IMR-90 (cell line): Measurements from ENCODE around the gene DNTT. TPM values are rescaled to one million over a fixed set of nuclear protein-coding genes. Genes with fewer than 3 reads are reported as not detected.

Source experiments
- ATAC-seq: fragments of 200-7000 bp; cut with Tn5 transposase; 2 replicates; pipeline ENCODE4 v1.9.1; 2020; ENCODE audit warnings: low read depth, mild to moderate bottlenecking, moderate library complexity
- BruUV-seq: library from RNA; stranded (reverse); fragments of 400-500 nt; replicated peaks from 2 replicates; lab custom pipeline; 2021; lab: Mats Ljungman, UMichigan
- CTCF ChIA-PET: fragments of 300-600 bp; formaldehyde crosslinking; extraction: SDS; loops from one replicate; lab custom pipeline; 2021; ENCODE audit warnings: antibody characterized with exemption; lab: Yijun Ruan, JAX
- POLR2A ChIA-PET: fragments of 300-600 bp; sonication (Branson Sonifier 250); formaldehyde crosslinking; loops from one replicate; lab custom pipeline; 2022; ENCODE audit warnings: antibody characterized with exemption; ENCODE audit not compliant: unreplicated experiment; lab: Charles Lee
- DNase-seq: peaks from one replicate; pipeline ENCODE4 v3.0.0; 2013
- H2AFZ ChIP-seq: replicated peaks from 2 replicates; pipeline ENCODE3; 2013; ENCODE audit warnings: low read length, mild to moderate bottlenecking; ENCODE audit not compliant: poor library complexity
- H2AK5ac ChIP-seq: 2 replicates; pipeline ENCODE4 v1.6.1; 2013; ENCODE audit warnings: low read depth, low read length, inconsistent platforms
- H2AK9ac ChIP-seq: replicated peaks from 2 replicates; pipeline ENCODE3; 2013; ENCODE audit warnings: mild to moderate bottlenecking, low read depth, low read length, moderate library complexity; ENCODE audit not compliant: poor library complexity
- H2BK120ac ChIP-seq: 2 replicates; pipeline ENCODE4 v1.6.1; 2013; ENCODE audit warnings: low read depth, low read length, inconsistent platforms
- H2BK15ac ChIP-seq: 3 replicates; pipeline ENCODE4 v1.6.1; 2013; ENCODE audit warnings: low read depth, low read length, inconsistent platforms
- H2BK20ac ChIP-seq: 2 replicates; pipeline ENCODE4 v1.6.1; 2013; ENCODE audit warnings: low read depth, mild to moderate bottlenecking, inconsistent platforms, low read length, moderate library complexity
- H2BK5ac ChIP-seq: 2 replicates; pipeline ENCODE4 v1.6.1; 2013; ENCODE audit warnings: mild to moderate bottlenecking, low read depth, low read length, inconsistent platforms; ENCODE audit not compliant: poor library complexity, severe bottlenecking
- H3K14ac ChIP-seq: replicated peaks from 2 replicates; pipeline ENCODE4 v1.6.1; 2013; ENCODE audit warnings: low read depth, low read length, inconsistent platforms
- H3K18ac ChIP-seq: 2 replicates; pipeline ENCODE4 v1.6.1; 2013; ENCODE audit warnings: low read depth, low read length, control low read depth
- H3K23ac ChIP-seq: 2 replicates; pipeline ENCODE4 v1.6.1; 2013; ENCODE audit warnings: low read depth, low read length, inconsistent platforms
- H3K27ac ChIP-seq: 2 replicates; pipeline ENCODE4 v1.5.1; 2013; ENCODE audit warnings: mild to moderate bottlenecking, control low read depth, low read length; ENCODE audit not compliant: insufficient read depth
- H3K27me3 ChIP-seq: 2 replicates; pipeline ENCODE4 v1.6.1; 2013; ENCODE audit warnings: low read length; ENCODE audit not compliant: control insufficient read depth, insufficient read depth
- H3K36me3 ChIP-seq: 2 replicates; pipeline ENCODE4 v1.6.1; 2013; ENCODE audit warnings: low read length, mixed read lengths; ENCODE audit not compliant: control insufficient read depth, insufficient read depth
- H3K4ac ChIP-seq: 2 replicates; pipeline ENCODE4 v1.6.1; 2013; ENCODE audit warnings: low read depth, low read length, inconsistent platforms
- H3K4me1 ChIP-seq: 2 replicates; pipeline ENCODE4 v1.6.1; 2013; ENCODE audit warnings: low read length, mixed read lengths; ENCODE audit not compliant: control insufficient read depth, insufficient read depth
- H3K4me2 ChIP-seq: 2 replicates; pipeline ENCODE4 v1.6.1; 2013; ENCODE audit warnings: low read depth, mild to moderate bottlenecking, control low read depth, low read length, moderate library complexity
- H3K4me3 ChIP-seq: 2 replicates; pipeline ENCODE4 v1.5.1; 2013; ENCODE audit warnings: low read depth, mild to moderate bottlenecking, control low read depth, low read length, moderate library complexity; ENCODE audit not compliant: insufficient read depth
- H3K56ac ChIP-seq: 2 replicates; pipeline ENCODE4 v1.6.1; 2013; ENCODE audit warnings: low read length, inconsistent platforms; ENCODE audit not compliant: insufficient read depth; ENCODE audit errors: extremely low read depth
- H3K79me1 ChIP-seq, 2 experiments: 2 replicates each; pipeline ENCODE4 v1.6.1; 2013; ENCODE audit warnings: low read length in 2 of 2, inconsistent platforms in 1 of 2, low read depth in 1 of 2
- H3K9ac ChIP-seq: 2 replicates; pipeline ENCODE4 v1.6.1; 2013; ENCODE audit warnings: low read depth, low read length, control low read depth
- H3K9me1 ChIP-seq: 2 replicates; pipeline ENCODE4 v1.6.1; 2013; ENCODE audit warnings: low read length, inconsistent platforms; ENCODE audit not compliant: insufficient read depth
- H3K9me3 ChIP-seq: 2 replicates; pipeline ENCODE4 v1.6.1; 2013; ENCODE audit warnings: low read length; ENCODE audit not compliant: control insufficient read depth, insufficient read depth
- H4K20me1 ChIP-seq: 2 replicates; pipeline ENCODE4 v1.6.1; 2013; ENCODE audit warnings: low read length, inconsistent platforms; ENCODE audit not compliant: insufficient read depth
- H4K5ac ChIP-seq: 2 replicates; pipeline ENCODE4 v1.6.1; 2013; ENCODE audit warnings: mild to moderate bottlenecking, low read depth, low read length, control low read depth
- H4K8ac ChIP-seq, 2 experiments: 2 replicates each; pipeline ENCODE4 v1.6.1; 2013; ENCODE audit warnings: low read depth in 2 of 2, low read length in 2 of 2, control low read depth in 1 of 2, inconsistent platforms in 1 of 2
- H4K91ac ChIP-seq: 2 replicates; pipeline ENCODE4 v1.6.1; 2013; ENCODE audit warnings: low read depth, low read length, inconsistent platforms; ENCODE audit not compliant: insufficient read depth
- BHLHE40 ChIP-seq: fragments of 150-350 bp; IDR thresholded peaks from 2 replicates; pipeline ENCODE4 v1.6.1; 2016; ENCODE audit warnings: mild to moderate bottlenecking, low read depth, low read length
- CEBPB ChIP-seq: IDR thresholded peaks from 2 replicates; pipeline ENCODE4 v1.6.1; 2012; ENCODE audit warnings: low read depth, low read length, improper control_type of control experiment
- CHD1 ChIP-seq: IDR thresholded peaks from 2 replicates; pipeline ENCODE4 v1.6.1; 2012; ENCODE audit warnings: low read depth, low read length, improper control_type of control experiment
- FOS ChIP-seq: fragments of 150-350 bp; IDR thresholded peaks from 2 replicates; pipeline ENCODE4 v1.6.1; 2016; ENCODE audit warnings: low read depth, low read length
- MAFK ChIP-seq: IDR thresholded peaks from 2 replicates; pipeline ENCODE4 v1.6.1; 2012; ENCODE audit warnings: low read depth, low read length, improper control_type of control experiment
- MAZ ChIP-seq: IDR thresholded peaks from 2 replicates; pipeline ENCODE4 v1.6.1; 2012; ENCODE audit warnings: low read depth, mild to moderate bottlenecking, low read length, improper control_type of control experiment, moderate library complexity, borderline replicate concordance
- MXI1 ChIP-seq: IDR thresholded peaks from 2 replicates; pipeline ENCODE4 v1.6.1; 2012; ENCODE audit warnings: low read depth, mild to moderate bottlenecking, low read length, moderate library complexity, borderline replicate concordance
- NFE2L2 ChIP-seq: fragments of 150-350 bp; IDR thresholded peaks from 2 replicates; pipeline ENCODE4 v1.6.1; 2016; ENCODE audit warnings: low read depth, mild to moderate bottlenecking, low read length
- POLR2A ChIP-seq: IDR thresholded peaks from 2 replicates; pipeline ENCODE4 v1.6.1; 2012; ENCODE audit warnings: mild to moderate bottlenecking, low read depth, low read length
- RAD21 ChIP-seq: IDR thresholded peaks from 2 replicates; pipeline ENCODE4 v1.6.1; 2012; ENCODE audit warnings: low read length, improper control_type of control experiment
- RCOR1 ChIP-seq: IDR thresholded peaks from 2 replicates; pipeline ENCODE4 v1.6.1; 2012; ENCODE audit warnings: mild to moderate bottlenecking, low read length, improper control_type of control experiment; ENCODE audit not compliant: insufficient replicate concordance
- RFX5 ChIP-seq: IDR thresholded peaks from 2 replicates; pipeline ENCODE4 v1.8.0; 2012; ENCODE audit warnings: low read depth, mild to moderate bottlenecking, low read length, moderate library complexity
- SMC3 ChIP-seq: fragments of 150-350 bp; IDR thresholded peaks from 2 replicates; pipeline ENCODE4 v1.6.1; 2016; ENCODE audit warnings: low read depth, mild to moderate bottlenecking, antibody characterized with exemption, low read length, moderate library complexity
- WGBS, 2 experiments: methylation state at CpG; one replicate each; pipeline versions ENCODE4 v1.1.5 to v1.1.7; 2013; ENCODE audit warnings: missing lambda C conversion rate in 2 of 2; ENCODE audit not compliant: insufficient read length in 1 of 2; ENCODE audit errors: extremely low coverage in 2 of 2; 5-methylcytosine and 5-hydroxymethylcytosine counted together
- dilution Hi-C: fragments of 300-500 bp; cut with HindIII; formaldehyde crosslinking; loops from one replicate; pipeline ENCODE4 v1.14.3; 2018; ENCODE audit warnings: low sequenced_read_pairs; ENCODE audit not compliant: unreplicated experiment
- in situ Hi-C: fragments of 300-500 bp; cut with MboI; formaldehyde crosslinking; loops from 3 replicates; pipeline ENCODE4 v1.14.3; 2019; ENCODE audit warnings: low sequenced_read_pairs, inconsistent platforms, mixed read lengths
- intact Hi-C: fragments of 100-400 bp; cut with micrococcal nuclease; formaldehyde crosslinking; loops from 2 replicates; pipeline ENCODE4 v1.10.0; 2022
- polyA plus RNA-seq, 3 experiments: library from polyadenylated mRNA; depleted of rRNA; stranded (reverse); fragments of >200 nt; gene quantifications; 2 replicates each; pipeline ENCODE4 v1.2.3, GENCODE V29; 2012; ENCODE audit warnings: low replicate concordance in 1 of 3
- total RNA-seq: library from RNA; depleted of rRNA; stranded (reverse); fragments of >200 nt; gene quantifications from 2 replicates; pipeline ENCODE4 v1.2.3, GENCODE V29; 2012
- TF ChIP-seq, protein P1 (sequence below): conservative IDR thresholded peaks from 2 replicates; pipeline ENCODE4 v1.5.1; 2012; ENCODE audit warnings: mild to moderate bottlenecking, low read depth, low read length, improper control_type of control experiment
- TF ChIP-seq, protein P2 (sequence below): fragments of 150-350 bp; IDR thresholded peaks from 2 replicates; pipeline ENCODE4 v1.6.1; 2017; ENCODE audit warnings: mild to moderate bottlenecking, antibody characterized with exemption, low read length, low read depth
- TF ChIP-seq, protein P3 (sequence below): fragments of 150-350 bp; IDR thresholded peaks from 2 replicates; pipeline ENCODE4 v1.6.1; 2016; ENCODE audit warnings: low read depth, mild to moderate bottlenecking, low read length, moderate library complexity, borderline replicate concordance

Gene DNTT
- total and polyA plus RNA-seq, 2 of the 4 experiments (the other 2 are of a cell fraction), result not detected

DNA sequence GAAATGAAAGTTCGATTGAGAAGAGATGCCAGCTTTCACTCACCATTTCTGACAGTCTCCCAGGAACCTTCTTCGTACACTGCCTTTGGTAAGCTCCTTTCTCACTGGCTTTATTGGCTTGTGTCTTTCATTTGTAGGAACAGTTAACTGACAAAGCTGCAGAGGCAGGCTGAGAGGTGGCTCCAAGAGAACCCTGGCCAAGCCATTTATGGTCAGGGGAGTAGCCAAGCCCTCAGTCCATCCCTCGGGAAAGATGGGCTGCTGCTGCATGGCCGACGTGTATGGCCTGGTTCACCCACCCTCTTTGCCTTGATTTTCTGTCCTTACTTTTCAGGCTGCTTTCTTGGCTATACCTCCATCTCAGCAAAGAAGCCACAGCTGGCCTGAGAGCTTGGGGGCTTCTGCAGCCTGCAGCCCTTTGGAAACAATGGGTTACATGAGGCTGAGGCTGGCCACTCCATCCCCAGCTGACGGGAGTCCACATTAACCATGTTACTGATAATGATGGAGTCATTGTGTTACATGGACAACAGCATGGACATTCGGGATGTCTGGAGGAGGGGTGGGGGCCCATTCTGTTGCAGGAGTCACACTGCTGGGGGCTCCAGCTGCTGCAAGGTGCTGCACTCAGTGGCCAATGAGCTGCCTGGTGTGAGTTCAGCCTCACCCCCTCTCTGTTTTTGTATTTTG is 54.8 kb downstream of the DNTT start, which contains the start of gene OPALIN:
Gene OPALIN (minus strand): TSS at position 152 of the 690 bp plus-strand sequence. CDS start 106 bp downstream, at position 46.
- Histone ChIP-seq H3K4me2 (no peak within 1 kb of the TSS), H4K91ac (no peak within 1 kb of the TSS), H3K27ac (no peak within 1 kb of the TSS), H4K8ac (no peak within 1 kb of the TSS), H3K27me3 (peaks cover 1% of the 10 kb centered on the region), H3K4ac (no peak within 1 kb of the TSS), H3K4me1 (no peaks in the 10 kb centered on the region), H3K4me3 (no peak within 1 kb of the TSS), H2AK5ac (no peak within 1 kb of the TSS), H2AFZ (no peak within 1 kb of the TSS), H3K14ac (no peak within 1 kb of the TSS), H2BK15ac (no peak within 1 kb of the TSS), H4K5ac (no peak within 1 kb of the TSS), H4K20me1 (no peaks in the 10 kb centered on the region), H3K9ac (no peak within 1 kb of the TSS), H3K56ac (no peak within 1 kb of the TSS), H3K9me3 (no peaks in the 10 kb centered on the region), H2AK9ac (no peak within 1 kb of the TSS), H3K23ac (no peak within 1 kb of the TSS), H2BK120ac (no peak within 1 kb of the TSS), H2BK20ac (no peak within 1 kb of the TSS), H2BK5ac (no peak within 1 kb of the TSS), H3K9me1 (no peaks in the 10 kb centered on the region), H3K18ac (no peak within 1 kb of the TSS), H3K36me3 (no peaks in the 10 kb centered on the region), H3K79me1 (no peaks in the 10 kb centered on the region)
- 42% methylated on average over 3 of the region's 7 CpGs; no CpG with 5 or more reads in 1 of the 2 experiments for WGBS, 2 experiments
- no peak for DNase-seq
- ChIA-PET POLR2A (no interaction called here), CTCF (no interaction called here)
- no peak for ATAC-seq
- in situ Hi-C loops (no loop called here), dilution Hi-C loops (no loop called here), intact Hi-C loops (no loop called here)
- TF ChIP-seq, protein P1, sequence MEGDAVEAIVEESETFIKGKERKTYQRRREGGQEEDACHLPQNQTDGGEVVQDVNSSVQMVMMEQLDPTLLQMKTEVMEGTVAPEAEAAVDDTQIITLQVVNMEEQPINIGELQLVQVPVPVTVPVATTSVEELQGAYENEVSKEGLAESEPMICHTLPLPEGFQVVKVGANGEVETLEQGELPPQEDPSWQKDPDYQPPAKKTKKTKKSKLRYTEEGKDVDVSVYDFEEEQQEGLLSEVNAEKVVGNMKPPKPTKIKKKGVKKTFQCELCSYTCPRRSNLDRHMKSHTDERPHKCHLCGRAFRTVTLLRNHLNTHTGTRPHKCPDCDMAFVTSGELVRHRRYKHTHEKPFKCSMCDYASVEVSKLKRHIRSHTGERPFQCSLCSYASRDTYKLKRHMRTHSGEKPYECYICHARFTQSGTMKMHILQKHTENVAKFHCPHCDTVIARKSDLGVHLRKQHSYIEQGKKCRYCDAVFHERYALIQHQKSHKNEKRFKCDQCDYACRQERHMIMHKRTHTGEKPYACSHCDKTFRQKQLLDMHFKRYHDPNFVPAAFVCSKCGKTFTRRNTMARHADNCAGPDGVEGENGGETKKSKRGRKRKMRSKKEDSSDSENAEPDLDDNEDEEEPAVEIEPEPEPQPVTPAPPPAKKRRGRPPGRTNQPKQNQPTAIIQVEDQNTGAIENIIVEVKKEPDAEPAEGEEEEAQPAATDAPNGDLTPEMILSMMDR, result no peak
- no peak for TF ChIP-seq BHLHE40
- TF ChIP-seq MAZ, result no peak
- TF ChIP-seq RFX5, result no peak
- no peak for TF ChIP-seq RAD21
- TF ChIP-seq CEBPB, result no peak
- TF ChIP-seq POLR2A, result no peak
- TF ChIP-seq SMC3, result no peak
- TF ChIP-seq MAFK, result no peak
- TF ChIP-seq, protein P2, sequence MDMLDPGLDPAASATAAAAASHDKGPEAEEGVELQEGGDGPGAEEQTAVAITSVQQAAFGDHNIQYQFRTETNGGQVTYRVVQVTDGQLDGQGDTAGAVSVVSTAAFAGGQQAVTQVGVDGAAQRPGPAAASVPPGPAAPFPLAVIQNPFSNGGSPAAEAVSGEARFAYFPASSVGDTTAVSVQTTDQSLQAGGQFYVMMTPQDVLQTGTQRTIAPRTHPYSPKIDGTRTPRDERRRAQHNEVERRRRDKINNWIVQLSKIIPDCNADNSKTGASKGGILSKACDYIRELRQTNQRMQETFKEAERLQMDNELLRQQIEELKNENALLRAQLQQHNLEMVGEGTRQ, result no peak
- TF ChIP-seq MXI1, result no peak
- TF ChIP-seq, protein P3, sequence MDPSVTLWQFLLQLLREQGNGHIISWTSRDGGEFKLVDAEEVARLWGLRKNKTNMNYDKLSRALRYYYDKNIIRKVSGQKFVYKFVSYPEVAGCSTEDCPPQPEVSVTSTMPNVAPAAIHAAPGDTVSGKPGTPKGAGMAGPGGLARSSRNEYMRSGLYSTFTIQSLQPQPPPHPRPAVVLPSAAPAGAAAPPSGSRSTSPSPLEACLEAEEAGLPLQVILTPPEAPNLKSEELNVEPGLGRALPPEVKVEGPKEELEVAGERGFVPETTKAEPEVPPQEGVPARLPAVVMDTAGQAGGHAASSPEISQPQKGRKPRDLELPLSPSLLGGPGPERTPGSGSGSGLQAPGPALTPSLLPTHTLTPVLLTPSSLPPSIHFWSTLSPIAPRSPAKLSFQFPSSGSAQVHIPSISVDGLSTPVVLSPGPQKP, result no peak
- no peak for TF ChIP-seq CHD1
- no peak for TF ChIP-seq RCOR1
- no peak for TF ChIP-seq FOS
- no peak for TF ChIP-seq NFE2L2
- no TSS peak for BruUV-seq
